ENCODE data around the gene ARCN1. TPM values are rescaled to one million over a fixed set of nuclear protein-coding genes. Genes with fewer than 3 reads are reported as not detected.
"Not testable (repeated sequence)": the region's sequence is repeated elsewhere in the genome, so short reads cannot be mapped to it uniquely, and the experiment has no call there.

The ARCN1 gene
- total RNA-seq, 1 donor from 2014 or later: 63.9 TPM

- no peak for DNase-seq (ENCODE audit: low read depth in 2 of 2)
Measured at GRCh38 chr11:118544010-118544646, 28.1 kb upstream of the ARCN1 start.

- no peak for DNase-seq (ENCODE audit: low read depth in 2 of 2)
Measured at GRCh38 chr11:118544647-118545010, 27.6 kb upstream of the ARCN1 start.

GRCh38 chr11:118545533-118545932 is 26.7 kb upstream of the ARCN1 start:
- DNase-seq (ENCODE audit: low read depth in 2 of 2): no peak

GRCh38 chr11:118547132-118547531 is 25.1 kb upstream of the ARCN1 start:
- DNase-seq (ENCODE audit: low read depth in 2 of 2): no peak

- no peak for DNase-seq (ENCODE audit: low read depth in 2 of 2)
Measured at GRCh38 chr11:118552341-118552740, 19.9 kb upstream of the ARCN1 start.

GRCh38 chr11:118560806-118561205 is 11.4 kb upstream of the ARCN1 start:
- no peak for DNase-seq (ENCODE audit: low read depth in 2 of 2)

- no peak for DNase-seq (ENCODE audit: low read depth in 2 of 2)
Measured at GRCh38 chr11:118565051-118565450, 7.2 kb upstream of the ARCN1 start.

GRCh38 chr11:118569670-118570069 is 2.5 kb upstream of the ARCN1 start:
- no peak for DNase-seq (ENCODE audit: low read depth in 2 of 2)

- DNase-seq (ENCODE audit: low read depth in 2 of 2): no peak
Measured at GRCh38 chr11:118570787-118571186, 1.4 kb upstream of the ARCN1 start.

DNA sequence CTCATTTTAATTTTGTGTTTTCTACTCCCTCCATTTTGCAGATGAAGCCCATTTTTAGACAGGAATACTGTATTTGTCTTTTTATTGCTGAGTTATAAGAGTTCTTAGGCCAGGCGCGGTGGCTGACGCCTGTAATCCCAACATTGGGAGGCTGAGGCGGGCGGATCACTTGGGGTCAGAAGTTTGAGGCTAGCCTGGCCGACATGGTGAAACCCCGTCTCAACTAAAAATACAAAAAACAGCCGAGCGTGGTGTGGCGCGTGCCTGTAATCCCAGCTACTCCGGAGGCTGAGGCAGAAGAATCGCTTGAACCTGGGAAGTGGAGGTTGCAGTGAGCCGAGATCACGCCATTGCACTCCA is 528 bp upstream of the ARCN1 start:
- DNase-seq (ENCODE audit: low read depth in 2 of 2): peak; percentile 17 to 18

DNA sequence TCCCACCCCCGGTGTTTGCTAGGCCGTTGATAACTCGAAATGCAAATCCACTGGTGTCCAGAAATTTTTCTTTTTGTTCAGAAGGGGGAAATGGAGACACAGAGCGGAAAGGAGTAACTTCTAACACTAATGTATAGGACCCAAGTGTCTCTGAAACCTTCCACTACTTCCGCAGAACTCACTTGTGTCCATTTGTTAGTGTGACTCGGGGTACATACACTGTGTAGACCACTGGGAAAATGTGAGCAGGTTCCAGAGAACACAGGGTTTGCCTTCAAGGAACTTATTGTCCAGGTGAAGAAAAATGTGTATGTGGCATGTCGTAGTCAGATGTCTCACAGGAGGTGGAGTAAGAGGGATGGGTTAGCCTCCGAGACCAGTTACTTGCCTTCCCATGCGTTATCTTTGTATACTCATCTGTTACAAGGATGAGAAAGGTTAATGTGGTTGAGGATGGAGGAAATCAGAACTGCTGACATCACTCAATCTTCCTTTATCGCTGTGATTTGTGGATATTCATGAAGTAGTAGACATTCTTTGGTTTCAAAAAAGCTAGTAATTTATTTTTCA is 857 bp downstream of the ARCN1 start:
- peak; percentile 18 to 69 for DNase-seq (ENCODE audit: low read depth in 2 of 2)

DNA sequence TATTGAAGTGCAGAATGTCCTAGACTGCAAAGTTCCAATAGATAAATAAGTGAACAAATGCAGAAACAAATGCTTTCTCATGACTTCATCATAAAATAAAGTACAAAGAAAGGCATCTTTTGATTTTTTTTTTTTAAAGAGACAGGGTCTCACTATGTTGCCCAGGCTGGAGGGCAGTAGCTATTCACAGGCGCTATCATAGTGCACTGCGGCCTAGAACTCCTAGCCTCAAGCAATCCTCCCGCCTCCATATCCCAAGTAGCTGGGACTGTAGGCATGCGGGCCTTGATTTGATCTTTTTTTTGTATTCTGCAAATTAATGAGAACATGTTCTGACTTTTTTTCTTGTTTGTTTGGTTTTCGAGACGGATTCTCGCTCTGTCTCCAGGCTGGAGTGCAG is 2.4 kb downstream of the ARCN1 start:
- no peak for DNase-seq (ENCODE audit: low read depth in 2 of 2)

DNA sequence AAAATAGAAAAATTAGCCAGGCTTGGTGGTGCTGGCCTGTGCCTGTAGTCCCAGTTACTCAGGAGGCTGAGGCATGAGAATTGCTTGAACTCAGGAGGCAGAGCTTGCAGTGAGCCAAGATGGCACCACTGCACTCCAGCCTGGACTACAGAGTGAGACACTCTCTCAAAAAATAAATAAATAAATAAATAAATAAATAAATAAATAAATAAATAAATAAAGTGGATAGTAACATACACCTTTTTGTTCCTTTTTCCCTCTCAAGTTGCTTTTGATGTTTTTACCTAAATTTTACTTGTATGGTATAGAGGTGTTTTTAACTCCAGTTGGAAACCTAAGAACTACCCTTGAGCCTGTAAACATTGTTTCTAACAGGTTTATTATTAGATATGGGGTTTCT is 5.8 kb downstream of the ARCN1 start:
- DNase-seq (ENCODE audit: low read depth in 2 of 2): not testable (repeated sequence)

GRCh38 chr11:118581057-118581456 is 8.8 kb downstream of the ARCN1 start:
- peak; percentile 88 for DNase-seq (ENCODE audit: low read depth in 2 of 2)

GRCh38 chr11:118587952-118588351 is 15.7 kb downstream of the ARCN1 start:
- DNase-seq (ENCODE audit: low read depth in 2 of 2): no peak

- DNase-seq (ENCODE audit: low read depth in 2 of 2): no peak
Measured at GRCh38 chr11:118592616-118593367, 20.6 kb downstream of the ARCN1 start.

GRCh38 chr11:118594984-118595383 is 22.8 kb downstream of the ARCN1 start:
- peak; percentile 67 to 75 for DNase-seq (ENCODE audit: low read depth in 2 of 2)

GRCh38 chr11:118596224-118597146 is 24.3 kb downstream of the ARCN1 start:
- no peak for DNase-seq (ENCODE audit: low read depth in 2 of 2)

DNA sequence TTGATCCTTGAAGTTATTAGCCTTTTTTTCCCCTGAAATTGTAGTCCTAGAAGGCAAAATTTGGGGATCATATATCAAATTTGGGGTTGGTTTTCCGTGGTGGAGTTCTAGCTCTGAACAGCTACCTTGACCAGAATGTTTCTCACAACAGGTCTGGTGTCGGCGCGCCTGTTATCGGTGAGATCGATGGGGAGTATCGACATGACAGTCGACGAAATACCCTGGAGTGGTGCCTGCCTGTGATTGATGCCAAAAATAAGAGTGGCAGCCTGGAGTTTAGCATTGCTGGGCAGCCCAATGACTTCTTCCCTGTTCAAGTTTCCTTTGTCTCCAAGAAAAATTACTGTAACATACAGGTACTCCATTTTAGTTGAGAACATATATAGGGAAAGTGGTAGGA is 25.3 kb downstream of the ARCN1 start:
- no peak for DNase-seq (ENCODE audit: low read depth in 2 of 2)

DNA sequence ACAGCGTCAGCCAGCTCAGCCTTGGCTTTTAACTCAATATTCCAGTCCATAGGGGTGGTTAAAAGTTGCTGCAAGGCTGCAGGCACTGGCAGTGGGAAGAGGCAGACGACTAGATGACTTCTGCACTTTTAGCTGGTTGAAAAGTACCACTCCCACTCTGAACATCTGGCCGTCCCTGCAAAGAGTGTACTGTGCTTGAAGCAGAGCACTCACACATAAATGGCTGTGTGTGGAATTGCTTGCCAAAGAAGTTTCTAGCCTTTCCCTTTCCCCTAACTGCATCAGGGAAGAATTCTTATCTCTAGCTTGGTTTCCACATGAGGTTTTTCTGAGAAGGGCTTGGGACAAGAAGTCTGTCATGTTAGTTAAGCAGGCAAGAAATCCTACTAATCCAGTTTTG is 30.1 kb downstream of the ARCN1 start:
- no peak for DNase-seq (ENCODE audit: low read depth in 2 of 2)

DNA sequence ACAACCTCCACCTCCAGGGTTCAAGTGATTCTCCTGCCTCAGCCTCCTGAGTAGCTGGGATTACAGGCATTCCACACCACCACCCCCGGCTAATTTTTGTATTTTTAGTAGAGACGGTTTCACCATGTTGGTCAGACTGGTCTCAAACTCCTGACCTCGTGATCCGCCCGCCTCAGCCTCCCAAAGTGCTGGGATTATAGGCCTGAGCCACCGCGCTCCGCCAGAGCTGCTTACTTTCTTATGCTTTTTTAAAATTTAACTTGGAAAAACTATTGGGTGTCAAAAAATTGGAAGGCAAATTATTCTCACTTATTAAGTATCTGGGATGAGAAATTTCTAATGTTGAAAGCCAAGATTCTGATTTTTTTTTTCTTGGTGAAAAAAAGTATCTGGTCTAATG is 31.5 kb downstream of the ARCN1 start:
- DNase-seq (ENCODE audit: low read depth in 2 of 2): not testable (repeated sequence)

DNA sequence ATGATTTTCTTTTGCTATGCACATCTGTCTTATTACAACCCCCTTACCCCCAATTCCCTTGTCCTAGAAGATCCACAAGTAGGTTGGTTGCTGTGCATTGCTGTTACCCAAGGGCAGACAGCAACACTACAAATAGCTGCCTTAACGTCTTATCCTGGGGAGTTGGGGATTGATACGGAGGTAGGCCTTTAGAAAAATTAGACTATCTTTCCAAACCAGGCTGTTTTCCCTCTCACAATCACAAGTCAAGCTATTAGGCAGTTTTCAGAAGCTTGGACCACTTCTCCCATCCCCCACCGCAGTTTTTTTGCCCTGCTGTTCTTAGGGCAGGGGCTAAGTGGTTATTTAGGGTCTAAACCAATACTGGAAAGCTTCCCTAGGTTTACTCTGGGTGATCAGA is 32.4 kb downstream of the ARCN1 start:
- no peak for DNase-seq (ENCODE audit: low read depth in 2 of 2)

Measured in lung microvascular endothelial cell (primary cell).